Measurements from ENCODE around the gene NSD1.

The NSD1 gene

DNA sequence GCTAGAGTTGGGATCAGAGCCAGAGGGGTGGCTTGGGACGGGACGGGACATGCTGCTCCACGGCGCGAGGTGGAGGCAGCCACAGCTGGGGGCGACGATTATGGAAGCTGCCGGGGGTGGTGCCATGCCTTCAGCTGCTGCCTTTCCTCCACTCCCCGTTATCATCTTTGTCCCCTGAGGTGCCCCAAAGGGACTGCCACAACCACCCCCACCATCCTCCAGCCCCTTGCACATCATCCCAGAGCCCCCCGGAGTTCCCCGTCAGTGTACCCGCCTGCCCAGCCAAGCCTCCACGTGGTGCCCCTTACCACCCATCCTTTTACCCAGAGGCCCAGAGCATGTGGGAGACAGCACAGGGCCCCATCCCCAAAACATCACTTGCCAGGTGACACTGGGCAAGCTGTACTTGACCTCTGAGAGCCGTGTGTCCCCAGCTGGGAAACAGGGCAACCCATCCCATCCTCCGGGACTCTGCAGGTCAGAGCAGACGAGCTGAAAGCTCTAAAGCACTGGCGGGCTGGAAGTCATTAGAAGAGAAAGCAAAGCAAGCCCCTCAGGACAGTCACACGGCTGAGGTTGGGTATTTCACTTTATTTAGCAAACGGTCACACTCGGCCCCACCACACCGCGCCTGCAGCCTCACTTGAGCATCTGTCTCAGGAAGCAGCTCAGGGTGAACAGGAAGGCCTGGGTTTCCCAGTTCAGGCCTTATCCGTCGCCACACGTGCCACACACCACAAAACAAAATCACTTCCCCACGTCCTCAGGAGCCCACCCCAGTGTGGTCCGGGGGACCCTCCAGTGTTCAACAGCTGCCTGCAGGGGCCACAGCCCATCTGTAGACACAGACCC lies 197.6 kb downstream of the NSD1 start:
- TF ChIP-seq, protein P1, sequence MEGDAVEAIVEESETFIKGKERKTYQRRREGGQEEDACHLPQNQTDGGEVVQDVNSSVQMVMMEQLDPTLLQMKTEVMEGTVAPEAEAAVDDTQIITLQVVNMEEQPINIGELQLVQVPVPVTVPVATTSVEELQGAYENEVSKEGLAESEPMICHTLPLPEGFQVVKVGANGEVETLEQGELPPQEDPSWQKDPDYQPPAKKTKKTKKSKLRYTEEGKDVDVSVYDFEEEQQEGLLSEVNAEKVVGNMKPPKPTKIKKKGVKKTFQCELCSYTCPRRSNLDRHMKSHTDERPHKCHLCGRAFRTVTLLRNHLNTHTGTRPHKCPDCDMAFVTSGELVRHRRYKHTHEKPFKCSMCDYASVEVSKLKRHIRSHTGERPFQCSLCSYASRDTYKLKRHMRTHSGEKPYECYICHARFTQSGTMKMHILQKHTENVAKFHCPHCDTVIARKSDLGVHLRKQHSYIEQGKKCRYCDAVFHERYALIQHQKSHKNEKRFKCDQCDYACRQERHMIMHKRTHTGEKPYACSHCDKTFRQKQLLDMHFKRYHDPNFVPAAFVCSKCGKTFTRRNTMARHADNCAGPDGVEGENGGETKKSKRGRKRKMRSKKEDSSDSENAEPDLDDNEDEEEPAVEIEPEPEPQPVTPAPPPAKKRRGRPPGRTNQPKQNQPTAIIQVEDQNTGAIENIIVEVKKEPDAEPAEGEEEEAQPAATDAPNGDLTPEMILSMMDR (IDR thresholded peaks at IDR 0.05; ENCODE audit: low read depth, low read length): no peak
- no peaks in the 10 kb centered on the region for H3K27me3 ChIP-seq (ENCODE audit: insufficient read depth, low read depth, severe bottlenecking)
- no peak for DNase-seq
- H3K4me3 ChIP-seq (ENCODE audit: low read depth, low read length): no peak overlapping the region
- H3K36me3 ChIP-seq: no peaks in the 10 kb centered on the region; the same call in 1 of the 2 replicates
- H3K27ac ChIP-seq: no peak overlapping the region
- H3K9me3 ChIP-seq (ENCODE audit: severe bottlenecking): no peaks in the 10 kb centered on the region

DNA sequence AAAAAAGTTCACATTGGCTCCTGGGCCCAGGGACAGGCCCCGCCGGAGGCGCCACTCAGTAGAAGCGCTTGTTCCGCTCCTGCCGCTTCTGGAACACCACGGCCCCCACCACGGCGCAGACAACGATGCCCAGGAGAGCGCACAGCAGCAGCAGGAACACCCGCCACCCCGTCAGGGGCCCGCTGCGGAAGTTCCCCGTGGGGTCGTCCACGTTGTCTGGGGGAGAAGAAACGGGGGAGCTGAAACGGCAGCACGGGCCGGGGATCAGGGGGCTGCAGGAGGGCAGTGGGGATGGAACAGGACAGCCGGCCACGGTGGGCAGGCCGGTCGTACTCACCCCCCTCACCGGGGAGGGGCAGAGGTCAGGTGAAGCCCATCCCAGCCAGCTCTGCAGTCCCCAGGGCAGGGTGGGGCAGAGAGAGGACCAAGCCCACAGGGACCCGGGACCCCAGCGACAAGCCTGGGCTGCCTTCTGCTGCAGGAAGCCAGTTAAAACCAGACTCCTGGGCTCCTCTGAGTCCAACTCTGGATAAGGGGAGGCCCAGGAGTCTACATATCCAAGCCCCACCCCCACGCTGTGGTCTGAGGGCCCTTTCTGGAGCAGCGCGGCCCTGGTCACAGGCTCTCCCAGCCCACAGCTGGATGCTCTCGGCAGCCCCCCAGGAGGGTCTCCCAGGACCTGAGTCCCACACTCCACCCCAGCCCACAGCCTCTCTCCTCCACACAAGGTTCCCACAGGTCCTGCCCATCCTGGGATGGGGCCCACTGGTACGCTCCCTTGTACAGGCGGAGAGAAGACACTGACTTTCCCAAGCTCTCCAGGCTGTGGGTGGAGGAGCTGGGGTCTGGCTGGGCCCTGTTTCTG lies 198.7 kb downstream of the NSD1 start:
- H3K27me3 ChIP-seq (ENCODE audit: insufficient read depth, low read depth, severe bottlenecking): no peaks in the 10 kb centered on the region
- H3K27ac ChIP-seq: no peak overlapping the region
- H3K36me3 ChIP-seq: peaks cover 2% of the 10 kb centered on the region; the same call in 1 of the 2 replicates
- no peak overlapping the region for H3K4me3 ChIP-seq (ENCODE audit: low read depth, low read length)
- H3K9me3 ChIP-seq (ENCODE audit: severe bottlenecking): no peaks in the 10 kb centered on the region
- TF ChIP-seq, protein P1 (IDR thresholded peaks at IDR 0.05; ENCODE audit: low read depth, low read length): no peak
- no peak for DNase-seq

DNA sequence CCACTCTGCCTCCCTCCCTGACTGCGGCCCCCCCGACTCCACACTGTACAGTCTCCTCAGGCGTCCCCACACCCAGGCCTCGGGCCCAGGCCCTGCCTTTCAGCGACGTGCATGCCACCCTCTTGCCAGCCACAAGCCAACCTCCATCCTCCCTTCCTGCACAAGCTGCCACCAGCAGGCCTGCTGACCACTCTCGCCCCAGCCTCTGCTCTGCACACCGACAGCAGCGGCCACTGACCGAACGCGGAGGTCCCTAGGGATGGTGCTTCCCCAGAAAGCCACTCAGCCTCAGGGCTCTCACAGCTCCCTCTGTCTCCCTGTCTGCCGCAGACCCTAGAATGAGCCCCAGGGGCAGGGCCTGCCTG lies 199.3 kb downstream of the NSD1 start:
- Histone ChIP-seq H3K4me3 (ENCODE audit: low read depth, low read length) (no peak overlapping the region), H3K27me3 (ENCODE audit: insufficient read depth, low read depth, severe bottlenecking) (no peaks in the 10 kb centered on the region), H3K27ac (no peak overlapping the region), H3K36me3 (peaks cover 2% of the 10 kb centered on the region; the same call in 1 of the 2 replicates), H3K9me3 (ENCODE audit: severe bottlenecking) (no peaks in the 10 kb centered on the region)
- TF ChIP-seq, protein P1 (IDR thresholded peaks at IDR 0.05; ENCODE audit: low read depth, low read length): no peak
- DNase-seq: no peak

DNA sequence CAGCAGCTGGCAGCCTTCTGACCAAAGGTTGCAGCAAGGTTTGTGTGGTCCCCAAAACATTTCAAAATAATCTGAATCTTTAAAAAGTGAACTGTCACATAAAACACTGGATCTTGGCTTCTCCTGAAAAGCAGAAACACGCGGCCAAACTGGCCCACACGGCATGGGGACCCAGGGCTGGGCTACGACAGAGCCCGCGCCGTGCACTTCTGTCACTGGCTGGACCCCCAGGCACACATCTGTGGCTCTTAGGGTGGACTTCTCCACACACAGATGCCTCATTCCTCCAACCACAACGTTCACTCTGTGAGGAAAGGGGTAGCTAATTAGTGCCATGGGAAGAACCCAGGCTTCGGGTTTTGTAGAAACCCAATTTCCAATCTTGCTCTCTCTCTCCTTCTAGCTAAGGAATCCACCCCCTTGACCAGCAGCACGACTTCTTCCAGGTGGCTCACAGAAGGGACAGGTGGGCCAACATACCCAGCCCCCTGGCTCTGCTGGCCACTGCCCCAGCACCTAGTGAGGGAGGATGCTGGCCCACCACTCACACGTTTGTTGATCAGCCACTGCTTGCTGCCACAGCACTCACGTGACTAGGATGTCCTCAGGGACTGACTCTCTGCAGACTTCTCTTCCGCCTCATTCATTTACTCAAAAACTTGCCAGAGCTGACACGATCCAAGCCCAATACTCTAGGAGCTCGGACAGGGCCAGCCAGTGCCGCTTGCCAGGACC lies 200.0 kb downstream of the NSD1 start:
- Histone ChIP-seq H3K27me3 (ENCODE audit: insufficient read depth, low read depth, severe bottlenecking) (no peaks in the 10 kb centered on the region), H3K4me3 (ENCODE audit: low read depth, low read length) (no peak overlapping the region), H3K36me3 (peaks cover 2% of the 10 kb centered on the region; the same call in 1 of the 2 replicates), H3K27ac (no peak overlapping the region), H3K9me3 (ENCODE audit: severe bottlenecking) (no peaks in the 10 kb centered on the region)
- TF ChIP-seq, protein P1 (IDR thresholded peaks at IDR 0.05; ENCODE audit: low read depth, low read length): no peak
- DNase-seq: no peak

DNA sequence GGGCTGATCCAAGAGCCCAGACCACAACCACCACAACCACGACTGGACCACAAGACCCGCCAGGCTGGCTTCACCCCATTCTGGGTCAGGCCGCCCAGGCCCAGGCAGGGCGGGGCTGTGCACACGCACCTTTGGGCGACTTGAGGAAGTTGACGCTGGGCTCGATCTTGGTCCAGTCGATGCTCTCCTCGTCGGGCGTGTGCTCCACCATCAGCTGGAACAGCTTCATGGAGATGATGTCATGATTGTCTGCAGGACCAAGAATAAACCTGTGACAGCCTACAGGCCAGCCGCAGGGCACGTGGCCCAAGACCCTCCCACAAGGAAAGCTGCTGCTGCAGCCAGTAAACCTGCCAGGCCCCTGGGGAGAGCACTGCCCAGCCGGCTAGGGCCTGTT lies 200.6 kb downstream of the NSD1 start:
- TF ChIP-seq, protein P1 (IDR thresholded peaks at IDR 0.05; ENCODE audit: low read depth, low read length): no peak
- Histone ChIP-seq H3K4me3 (ENCODE audit: low read depth, low read length) (no peak overlapping the region), H3K36me3 (peaks cover 2% of the 10 kb centered on the region; the same call in 1 of the 2 replicates), H3K27ac (no peak overlapping the region), H3K27me3 (ENCODE audit: insufficient read depth, low read depth, severe bottlenecking) (no peaks in the 10 kb centered on the region), H3K9me3 (ENCODE audit: severe bottlenecking) (no peaks in the 10 kb centered on the region)
- DNase-seq: no peak

Data from WERI-Rb-1 (cell line).